HG02610 (cell line): ENCODE measurements around the gene STIM1.

ENCODE experiments used
- ATAC-seq: cut with Tn5 transposase; IDR thresholded peaks from one replicate; pipeline ENCODE4 v1.9.1; 2021; ENCODE audit warnings: mild to moderate bottlenecking, moderate library complexity; ENCODE audit not compliant: unreplicated experiment

STIM1 gene

DNA sequence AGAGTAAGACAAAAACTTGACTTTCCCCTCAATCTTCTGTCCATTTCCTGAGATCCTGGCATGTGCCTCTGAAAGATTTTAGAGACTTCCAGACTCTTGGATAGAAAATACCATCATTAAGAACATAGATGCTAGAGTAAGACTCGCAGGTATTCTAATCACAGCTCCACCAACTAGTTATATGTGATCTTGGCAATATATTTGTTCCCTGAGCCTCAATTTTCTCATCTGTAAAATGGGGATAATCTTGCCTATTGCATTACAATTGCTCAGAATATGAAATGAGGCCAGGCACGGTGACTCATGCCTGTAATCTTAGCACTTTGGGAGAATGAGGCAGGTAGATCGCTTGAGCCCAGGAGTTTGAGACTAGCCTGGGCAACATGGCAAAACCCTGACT, 25.4 kb upstream of the STIM1 start:
- no peak for ATAC-seq

DNA sequence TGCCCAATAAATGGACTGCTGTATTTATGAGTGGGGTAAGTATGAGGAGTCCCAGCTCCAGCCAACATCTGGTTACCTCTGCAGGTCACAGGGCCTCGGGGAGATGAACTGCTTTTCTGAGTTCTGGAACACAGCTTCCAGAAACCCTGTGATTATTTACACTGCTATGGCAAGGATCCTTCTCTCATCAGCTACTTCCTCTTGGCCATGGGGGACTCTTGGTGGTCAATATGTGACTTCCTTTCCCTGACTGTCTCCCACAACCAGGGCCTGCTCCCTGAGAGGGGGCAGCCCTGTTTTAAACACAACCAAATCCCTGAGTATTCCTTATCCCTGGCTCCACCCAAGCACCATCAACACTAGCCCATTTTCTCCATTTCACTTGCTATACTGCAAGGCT, 24.7 kb upstream of the STIM1 start:
- no peak for ATAC-seq

DNA sequence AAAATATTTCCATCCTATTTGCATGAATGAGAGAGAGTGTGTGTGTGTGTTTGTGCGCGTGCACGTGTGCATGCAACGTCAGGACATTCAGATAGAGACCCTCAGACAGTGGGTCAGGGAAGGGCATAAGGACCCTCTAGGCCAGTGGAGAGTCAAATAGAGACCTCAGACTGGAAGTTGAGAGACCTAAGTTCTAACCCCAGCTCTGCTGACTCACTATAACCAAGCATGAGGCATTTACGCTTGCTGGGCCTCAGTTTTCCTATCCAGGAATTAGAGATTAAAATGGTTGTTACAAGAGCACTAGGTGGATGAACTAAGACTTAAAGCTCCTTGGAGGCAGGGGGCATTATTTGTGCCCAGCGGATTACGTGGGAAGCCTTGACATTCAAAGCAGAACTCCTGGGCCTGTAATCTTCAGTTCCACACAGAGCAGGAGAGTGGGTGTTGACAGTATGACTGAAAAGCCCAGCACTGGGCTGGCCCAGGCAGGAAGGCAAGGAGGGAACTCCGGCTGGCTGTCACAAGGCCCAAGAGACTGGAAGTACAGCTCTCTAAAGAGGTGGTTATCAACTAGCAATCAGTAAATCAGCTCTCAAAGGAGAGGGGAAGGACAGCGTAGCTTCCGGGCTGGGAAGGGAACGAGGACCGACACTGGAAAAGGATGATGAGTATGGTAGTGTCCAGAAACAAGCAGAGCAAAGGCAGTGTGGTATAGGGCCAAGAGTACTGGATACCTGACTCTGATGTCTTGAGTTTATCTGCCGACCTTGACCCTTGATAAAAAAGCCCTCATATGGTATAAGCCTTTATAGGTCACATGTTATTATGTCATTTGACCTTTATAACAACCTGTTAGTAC, 23.9 kb upstream of the STIM1 start:
- ATAC-seq = peak; percentile 36

DNA sequence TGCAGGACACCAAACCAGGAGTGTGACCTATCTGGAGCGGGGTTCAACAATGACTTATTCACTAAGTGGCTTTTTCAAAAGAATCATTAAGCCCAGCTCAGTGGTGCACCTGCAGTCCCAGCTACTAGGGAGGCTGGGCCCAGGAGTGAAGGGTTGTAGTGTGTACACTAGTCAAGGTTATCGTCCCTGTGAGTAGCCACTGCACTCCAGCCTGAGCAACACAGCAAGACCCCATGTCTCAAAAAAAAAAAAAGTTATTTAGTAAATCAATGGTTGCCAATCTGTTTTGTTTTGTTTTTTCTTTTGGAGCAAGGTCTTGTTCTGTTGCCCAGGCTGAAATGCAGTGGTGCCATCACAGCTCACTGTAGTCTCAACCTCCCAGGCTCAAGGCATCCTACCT, 22.6 kb upstream of the STIM1 start:
- no peak for ATAC-seq

- no peak for ATAC-seq
These were observed 22.0 kb upstream of the STIM1 start for GRCh38 chr11:3833449-3833848.

DNA sequence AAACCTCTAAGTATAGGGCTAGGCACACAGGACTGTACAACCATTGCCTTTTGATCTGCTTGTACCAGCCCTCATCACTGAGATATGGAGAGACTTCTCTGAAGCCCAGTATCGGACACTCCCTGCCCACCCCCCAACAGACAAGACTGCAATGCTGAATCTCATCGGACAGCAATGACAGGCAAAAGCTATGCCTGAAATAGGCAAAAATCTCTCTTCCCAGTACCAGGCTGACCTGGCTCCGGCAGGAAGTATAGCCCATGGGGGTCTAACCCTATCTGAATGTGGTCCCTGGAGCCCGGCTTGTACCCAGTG, 21.2 kb upstream of the STIM1 start:
- ATAC-seq = no peak

- no peak for ATAC-seq
These were observed 20.6 kb upstream of the STIM1 start for GRCh38 chr11:3834664-3835461.

DNA sequence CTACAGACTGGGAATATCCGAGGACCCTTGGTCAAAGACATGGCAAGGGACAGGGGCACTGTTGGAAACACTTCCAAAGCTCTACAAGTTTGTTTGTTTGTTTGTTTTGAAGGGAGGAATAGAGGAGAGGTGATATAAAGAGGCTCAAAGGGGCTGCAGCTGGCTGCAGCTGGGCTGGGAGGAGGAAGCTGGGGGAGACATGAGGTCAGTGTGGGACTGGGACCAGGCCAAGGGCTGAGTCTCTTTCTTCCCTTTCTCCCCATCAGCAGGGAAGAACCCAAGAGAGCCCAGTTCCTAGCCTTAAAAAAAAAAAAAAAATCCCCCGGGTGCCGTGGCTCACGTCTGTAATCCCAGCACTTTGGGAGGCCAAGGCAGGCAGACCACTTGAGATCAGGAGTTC, 19.7 kb upstream of the STIM1 start:
- ATAC-seq = no peak

- ATAC-seq = no peak
These were observed 18.6 kb upstream of the STIM1 start for GRCh38 chr11:3836903-3837302.

DNA sequence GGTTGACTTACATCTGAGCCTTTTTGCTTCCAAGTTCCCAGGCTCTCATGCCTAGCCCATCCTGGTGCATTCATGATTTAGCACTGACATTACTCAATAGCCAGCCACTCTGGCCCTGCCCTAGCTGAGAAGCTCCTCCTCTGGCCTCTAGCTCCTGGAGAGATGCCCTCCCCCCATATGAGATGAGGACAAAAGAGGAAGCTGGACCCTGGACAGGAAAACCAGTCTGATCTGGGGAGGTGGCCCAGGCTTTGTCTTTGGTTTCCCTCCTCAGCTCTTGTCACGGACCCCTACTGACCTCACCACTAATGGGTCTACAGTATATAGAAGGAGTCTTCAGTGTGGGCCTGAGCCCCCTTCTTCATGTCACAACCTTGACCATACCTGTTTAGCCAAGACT, 17.7 kb upstream of the STIM1 start:
- no peak for ATAC-seq

DNA sequence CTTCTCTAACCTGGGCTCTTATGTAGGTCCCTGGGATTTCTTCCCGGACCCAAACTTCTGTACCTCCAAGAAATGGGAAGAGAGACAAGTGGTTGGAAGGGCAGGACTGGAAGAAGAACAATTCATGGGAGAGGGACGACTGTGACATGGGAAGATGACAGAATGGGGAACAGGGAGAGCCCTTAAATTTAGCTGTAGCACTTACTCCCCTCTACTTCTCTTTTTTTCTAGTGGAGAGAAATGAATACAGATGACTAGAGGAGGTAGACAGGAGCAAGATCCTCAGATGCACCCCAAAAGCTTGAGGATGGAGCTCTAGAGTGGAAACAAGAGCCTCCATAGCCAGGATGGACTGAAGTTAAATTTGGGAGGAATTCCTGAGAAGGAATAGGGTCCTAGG, 17.0 kb upstream of the STIM1 start:
- no peak for ATAC-seq

- ATAC-seq = no peak
These were observed 15.2 kb upstream of the STIM1 start for GRCh38 chr11:3840004-3840869.

DNA sequence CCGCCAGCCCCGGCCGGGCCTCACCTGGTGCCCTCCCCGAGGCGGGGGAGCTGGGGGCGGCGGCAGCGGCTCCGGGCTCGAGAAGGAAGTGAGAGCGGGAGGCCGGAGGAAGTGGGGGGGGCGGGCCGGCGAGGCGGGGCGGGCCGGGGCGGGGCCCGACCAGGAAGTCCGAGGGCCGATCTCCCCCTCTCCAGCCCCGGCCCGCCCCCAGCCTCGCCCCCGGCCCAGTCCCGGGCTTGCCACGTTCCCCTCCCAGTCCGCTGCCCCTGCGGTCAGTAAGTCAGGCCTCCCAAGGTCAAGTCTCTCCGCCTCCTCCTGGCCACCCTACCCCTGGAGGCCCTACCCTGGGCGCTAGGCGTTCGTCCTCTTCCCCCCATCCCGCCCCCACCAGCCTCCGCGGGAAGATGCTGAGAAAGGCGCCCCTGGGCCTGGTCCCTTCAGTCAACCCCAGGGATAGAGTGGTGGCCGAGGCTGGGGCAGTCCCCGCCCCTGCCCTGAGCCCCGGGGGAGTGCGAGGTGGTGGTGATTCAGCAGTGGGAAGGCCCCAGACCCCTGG, 14.5 kb upstream of the STIM1 start, which contains the start of gene RHOG:
Gene RHOG (minus strand): TSS at position 90 of the 556 bp plus-strand sequence. CDS start 12,821 bp downstream, outside the sequence.
- ATAC-seq = peak; percentile 59

DNA sequence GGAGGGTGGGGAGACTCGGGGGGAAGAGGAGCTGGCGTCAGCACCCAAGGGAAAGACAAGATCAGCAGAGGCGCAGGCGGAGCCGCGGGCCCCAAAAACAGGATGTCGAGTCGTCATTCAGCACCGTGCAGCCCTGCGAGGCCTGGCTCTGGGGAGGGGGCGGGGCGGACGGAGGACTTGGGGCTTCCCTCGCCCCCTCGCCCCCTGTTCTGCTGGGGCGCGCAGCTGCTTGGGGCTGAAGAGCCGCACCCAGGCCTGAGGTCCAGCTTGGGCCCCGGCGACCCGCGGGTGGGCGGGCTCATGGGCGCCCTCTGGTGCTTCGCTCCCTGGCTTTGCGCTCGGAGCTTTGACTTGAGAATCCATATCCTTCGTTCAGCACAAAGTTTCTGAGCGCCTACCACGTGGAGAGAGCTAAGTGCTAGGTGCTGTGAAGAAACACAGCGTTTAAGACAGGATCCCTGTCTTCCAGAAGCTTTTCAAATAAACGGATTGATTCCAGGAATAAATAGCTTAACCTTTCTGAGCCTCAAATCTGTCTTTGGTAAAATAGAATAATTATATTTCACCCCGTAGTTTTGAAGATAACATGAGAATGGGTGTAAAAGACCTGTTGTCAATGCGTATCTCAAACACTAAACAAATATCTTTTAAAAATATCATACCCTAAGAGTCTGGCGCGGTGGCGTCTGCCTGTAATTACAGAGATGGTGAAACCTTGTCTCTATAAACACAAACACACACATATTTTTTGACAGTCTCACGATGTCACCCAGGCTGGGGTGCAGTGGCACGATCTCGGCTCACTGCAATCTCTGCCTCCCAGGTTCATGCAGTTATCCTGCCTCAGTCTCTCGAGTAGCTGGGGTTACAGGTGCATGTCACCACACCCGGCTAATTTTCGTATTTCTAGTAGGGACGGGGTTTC, 13.8 kb upstream of the STIM1 start:
- ATAC-seq = peak; percentile 61

DNA sequence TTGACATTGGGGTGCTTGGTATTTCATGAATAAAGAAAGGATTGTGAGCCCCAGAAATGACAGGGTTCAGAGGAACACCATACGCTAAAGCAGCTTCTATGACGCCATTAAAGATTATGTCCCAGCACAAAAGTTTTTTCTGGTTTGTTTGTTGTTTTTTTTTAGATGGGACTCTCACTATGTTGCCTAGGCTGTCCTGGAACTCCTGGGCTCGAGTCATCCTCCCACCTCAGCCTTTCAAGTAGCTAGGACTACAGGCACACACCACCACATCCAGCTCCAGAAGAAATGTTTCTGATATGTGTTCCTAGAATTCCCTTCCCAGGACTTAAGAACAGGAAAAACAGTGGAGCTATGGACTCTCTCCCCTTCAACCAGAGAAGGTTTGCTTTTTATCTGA, 12.1 kb upstream of the STIM1 start:
- no peak for ATAC-seq

DNA sequence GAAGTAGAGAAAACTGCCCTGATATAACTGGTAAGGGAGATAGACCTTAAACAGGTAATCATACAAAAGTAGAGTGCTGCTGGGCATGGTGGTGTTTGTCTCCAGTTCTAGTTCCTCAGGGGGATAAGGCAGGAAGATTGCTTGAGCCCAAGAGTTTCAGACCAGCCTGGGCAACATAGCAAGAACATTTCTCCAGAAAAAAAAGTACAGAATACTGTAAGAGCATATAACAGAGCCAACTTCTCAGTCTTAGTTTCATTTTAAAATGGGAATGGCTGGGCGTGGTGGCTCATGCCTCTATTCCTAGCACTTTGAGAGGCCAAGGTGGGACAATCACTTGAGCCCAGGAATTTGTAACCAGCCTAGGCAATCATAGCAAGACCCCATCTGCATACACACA, 10.2 kb upstream of the STIM1 start:
- ATAC-seq = no peak

- no peak for ATAC-seq
These were observed 9.8 kb upstream of the STIM1 start for GRCh38 chr11:3845670-3846069.

GRCh38 chr11:3849297-3849874, 6.1 kb upstream of the STIM1 start:
- no peak for ATAC-seq

- ATAC-seq = no peak
These were observed 2.0 kb upstream of the STIM1 start for GRCh38 chr11:3853545-3853842.
